GM19193 (cell line): ENCODE results near the gene BAHCC1.

Source experiments
- POLR2A ChIP-seq: IDR thresholded peaks from 4 replicates; pipeline ENCODE4 v1.6.1; 2011; ENCODE audit not compliant: insufficient read depth, insufficient read length; ENCODE audit errors: extremely low read depth

Gene BAHCC1

GRCh38 chr17:81365601-81366585 lies 29.4 kb upstream of the BAHCC1 start:
- TF ChIP-seq POLR2A: no peak

GRCh38 chr17:81366648-81367047 lies 28.6 kb upstream of the BAHCC1 start:
- TF ChIP-seq POLR2A: no peak

GRCh38 chr17:81367171-81367570 lies 28.1 kb upstream of the BAHCC1 start:
- TF ChIP-seq POLR2A: no peak

- no peak for TF ChIP-seq POLR2A
Observed at GRCh38 chr17:81368161-81369022, 26.9 kb upstream of the BAHCC1 start.

GRCh38 chr17:81370294-81370693 lies 25.0 kb upstream of the BAHCC1 start:
- TF ChIP-seq POLR2A: no peak

GRCh38 chr17:81371910-81372760 lies 23.1 kb upstream of the BAHCC1 start:
- TF ChIP-seq POLR2A: no peak

GRCh38 chr17:81373536-81374160 lies 21.6 kb upstream of the BAHCC1 start:
- TF ChIP-seq POLR2A: no peak

- no peak for TF ChIP-seq POLR2A
Observed at GRCh38 chr17:81374890-81375289, 20.4 kb upstream of the BAHCC1 start.

- no peak for TF ChIP-seq POLR2A
Observed at GRCh38 chr17:81376946-81377714, 18.1 kb upstream of the BAHCC1 start.

GRCh38 chr17:81378941-81379511 lies 16.2 kb upstream of the BAHCC1 start:
- no peak for TF ChIP-seq POLR2A

GRCh38 chr17:81379523-81379942 lies 15.7 kb upstream of the BAHCC1 start:
- no peak for TF ChIP-seq POLR2A

GRCh38 chr17:81380131-81380530 lies 15.1 kb upstream of the BAHCC1 start:
- TF ChIP-seq POLR2A: no peak
